HCT116 (cell line): Measurements from ENCODE around the gene CCL28. TPM values are rescaled to one million over a fixed set of nuclear protein-coding genes. Genes with fewer than 3 reads are reported as not detected.

Experiments
- ATAC-seq: fragments of 200-7000 bp; cut with Tn5 transposase; 2 replicates; pipeline ENCODE4 v1.9.1; 2020; ENCODE audit warnings: mild to moderate bottlenecking, moderate library complexity
- Bru-seq: library from RNA; stranded (reverse); fragments of 400-500 nt; gene quantifications from one replicate; lab custom pipeline; 2021; lab: Mats Ljungman, UMichigan
- BruChase-seq, 2 experiments: library from RNA; stranded (reverse); fragments of 400-500 nt; gene quantifications; one replicate each; lab custom pipeline; 2021; lab: Mats Ljungman, UMichigan
- BruUV-seq: library from RNA; stranded (reverse); fragments of 400-500 nt; replicated peaks from 2 replicates; lab custom pipeline; 2021; lab: Mats Ljungman, UMichigan
- CTCF ChIA-PET: fragments of 300-600 bp; sonication (Branson Sonifier 250); formaldehyde crosslinking; loops from one replicate; lab custom pipeline; 2021; ENCODE audit warnings: antibody characterized with exemption; lab: Charles Lee
- POLR2A ChIA-PET: fragments of 300-600, 350-600 bp; sonication (Branson Sonifier 250); formaldehyde crosslinking; loops from one replicate; lab custom pipeline; 2021; ENCODE audit warnings: antibody characterized with exemption; lab: Charles Lee
- RAD21 ChIA-PET, 2 experiments: fragments of 300-600 bp; sonication (Branson Sonifier 250); formaldehyde crosslinking; loops; one replicate each; lab custom pipeline; 2023; ENCODE audit warnings: low total read pairs in 2 of 2; ENCODE audit not compliant: uncharacterized antibody in 2 of 2, unreplicated experiment in 2 of 2, low non-redundant PET in 1 of 2; lab: Charles Lee
- DNase-seq: peaks from one replicate; pipeline ENCODE4 v3.0.0-alpha.2; 2010; ENCODE audit warnings: low read depth, low spot score
- H2AFZ ChIP-seq: fragments of 200-600 bp; shearing (Covaris generic), sonication (generic); 2 replicates; pipeline ENCODE4 v1.6.1; 2017; ENCODE audit warnings: low read depth, mixed run types, mixed read lengths, antibody characterized with exemption, low read length; ENCODE audit not compliant: poor library complexity, severe bottlenecking
- H3K27ac ChIP-seq: 2 replicates; pipeline ENCODE4 v1.5.1; 2012; ENCODE audit warnings: low read depth, low read length
- H3K27me3 ChIP-seq: fragments of 200-600 bp; sonication (generic); 2 replicates; pipeline ENCODE4 v1.6.1; 2016; ENCODE audit warnings: mixed run types, low read length, mixed read lengths; ENCODE audit not compliant: insufficient read depth
- H3K36me3 ChIP-seq, 2 experiments: fragments of 200-500 bp in 1 of 2; fragments of 200-600 bp in 1 of 2; sonication (Bioruptor generic) in 1 of 2; sonication (generic) in 1 of 2; 2 replicates each; pipeline versions ENCODE4 v1.5.1 to v1.6.1; 2014 to 2016; ENCODE audit warnings: low read length in 2 of 2, inconsistent platforms in 1 of 2, mixed read lengths in 1 of 2, mixed run types in 1 of 2; ENCODE audit not compliant: insufficient read depth in 2 of 2, control insufficient read depth in 1 of 2
- H3K4me1 ChIP-seq, 2 experiments: fragments of 200-600 bp in 1 of 2; sonication (generic) in 1 of 2; 2 replicates each; pipeline versions ENCODE4 v1.5.1 to v1.6.1; 2012 to 2017; ENCODE audit warnings: low read length in 2 of 2, inconsistent platforms in 1 of 2, mild to moderate bottlenecking in 1 of 2, mixed read lengths in 1 of 2, mixed run types in 1 of 2, moderate library complexity in 1 of 2; ENCODE audit not compliant: insufficient read depth in 2 of 2, control insufficient read depth in 1 of 2
- H3K4me2 ChIP-seq: fragments of 200-600 bp; sonication (generic); 2 replicates; pipeline ENCODE4 v1.6.1; 2017; ENCODE audit warnings: mixed run types, low read length, mixed read lengths
- H3K4me3 ChIP-seq, 2 experiments: fragments of 200-600 bp in 1 of 2; sonication (generic) in 1 of 2; replicated peaks in 1 of 2; 2 replicates each; pipeline ENCODE4 v1.5.1; 2011 to 2016; ENCODE audit warnings: low read length in 2 of 2, control low read depth in 1 of 2, low read depth in 1 of 2, mild to moderate bottlenecking in 1 of 2, mixed read lengths in 1 of 2, mixed run types in 1 of 2
- H3K79me2 ChIP-seq: fragments of 200-600 bp; sonication (generic); 2 replicates; pipeline ENCODE4 v1.6.1; 2017; ENCODE audit warnings: mild to moderate bottlenecking, mixed run types, low read length, moderate library complexity, mixed read lengths; ENCODE audit not compliant: insufficient read depth
- H3K9ac ChIP-seq: fragments of 200-600 bp; sonication (generic); 2 replicates; pipeline ENCODE4 v1.6.1; 2016; ENCODE audit warnings: low read length, mixed read lengths
- H3K9me2 ChIP-seq: fragments of 200-600 bp; sonication (generic), shearing (Covaris generic); 2 replicates; pipeline ENCODE4 v1.6.1; 2017; ENCODE audit warnings: mixed run types, mild to moderate bottlenecking, moderate library complexity; ENCODE audit not compliant: insufficient read depth
- H3K9me3 ChIP-seq, 2 experiments: fragments of 200-500 bp in 1 of 2; fragments of 200-600 bp in 1 of 2; sonication (Bioruptor generic) in 1 of 2; sonication (generic) in 1 of 2; 2 replicates each; pipeline ENCODE4 v1.6.1; 2014 to 2017; ENCODE audit warnings: low read length in 2 of 2, mixed read lengths in 2 of 2, inconsistent platforms in 1 of 2, low read depth in 1 of 2, mild to moderate bottlenecking in 1 of 2, mixed run types in 1 of 2, moderate library complexity in 1 of 2; ENCODE audit not compliant: control insufficient read depth in 1 of 2, insufficient read depth in 1 of 2
- H4K20me1 ChIP-seq: fragments of 200-600 bp; sonication (generic), shearing (Covaris generic); 2 replicates; pipeline ENCODE4 v1.6.1; 2017; ENCODE audit warnings: mixed run types, mild to moderate bottlenecking, moderate library complexity; ENCODE audit not compliant: insufficient read depth
- CBX3 ChIP-seq: IDR thresholded peaks from 2 replicates; pipeline ENCODE4 v1.6.1; 2012; ENCODE audit warnings: low read depth
- CEBPB ChIP-seq: IDR thresholded peaks from 2 replicates; pipeline ENCODE4 v1.6.1; 2012; ENCODE audit warnings: low read depth
- CTCF ChIP-seq, 3 experiments: fragments of 200-600 bp in 1 of 3; sonication (generic) in 1 of 3; IDR thresholded peaks in 2 of 3; conservative IDR thresholded peaks in 1 of 3; 2 replicates each; pipeline ENCODE4 v1.5.1; 2012 to 2017; ENCODE audit warnings: low read depth in 2 of 3, low read length in 2 of 3, antibody characterized with exemption in 1 of 3, borderline replicate concordance in 1 of 3, control low read depth in 1 of 3, mild to moderate bottlenecking in 1 of 3, mixed read lengths in 1 of 3, mixed run types in 1 of 3, moderate library complexity in 1 of 3; ENCODE audit not compliant: insufficient read depth in 1 of 3
- ELF1 ChIP-seq: IDR thresholded peaks from 2 replicates; pipeline ENCODE4 v1.6.1; 2012; ENCODE audit warnings: low read depth, borderline replicate concordance
- EZH2 ChIP-seq: fragments of 200-600 bp; sonication (generic); IDR thresholded peaks from 2 replicates; pipeline ENCODE4 v1.6.1; 2017; ENCODE audit warnings: antibody characterized with exemption, mixed run types
- FOSL1 ChIP-seq: IDR thresholded peaks from 2 replicates; pipeline ENCODE4 v1.6.1; 2012; ENCODE audit warnings: low read depth
- JUND ChIP-seq: IDR thresholded peaks from 2 replicates; pipeline ENCODE4 v1.6.1; 2012
- POLR2AphosphoS5 ChIP-seq: IDR thresholded peaks from 2 replicates; pipeline ENCODE4 v1.6.1; 2011; ENCODE audit warnings: mild to moderate bottlenecking, low read depth, low read length, moderate library complexity
- SIN3A ChIP-seq: IDR thresholded peaks from 2 replicates; pipeline ENCODE4 v1.6.1; 2012; ENCODE audit warnings: low read depth
- TCF7L2 ChIP-seq: IDR thresholded peaks from 2 replicates; pipeline ENCODE4 v1.7.0; 2011; ENCODE audit warnings: borderline replicate concordance, inconsistent platforms; ENCODE audit not compliant: insufficient read depth, insufficient read length; ENCODE audit errors: extremely low read depth
- YY1 ChIP-seq: IDR thresholded peaks from 2 replicates; pipeline ENCODE4 v1.6.1; 2011; ENCODE audit warnings: low read length, low read depth, moderate library complexity, mild to moderate bottlenecking; ENCODE audit not compliant: insufficient replicate concordance; ENCODE audit errors: extremely low read depth
- intact Hi-C: fragments of 100-400 bp; cut with micrococcal nuclease; formaldehyde crosslinking; loops from 2 replicates; pipeline ENCODE4 v1.10.0; 2022
- long read RNA-seq: library from polyadenylated mRNA; unstranded; transcript quantifications from one replicate; pipeline ENCODE4 v2.0.0, GENCODE V29; 2021; ENCODE audit not compliant: unreplicated experiment
- polyA plus RNA-seq: library from polyadenylated mRNA; unstranded; fragments of >200 nt; gene quantifications from 2 replicates; pipeline ENCODE4 v1.2.1, GENCODE V29; 2012; ENCODE audit warnings: missing spikeins
- total RNA-seq: library from RNA; stranded (reverse); gene quantifications from one replicate; pipeline ENCODE4 v1.2.1, GENCODE V29; 2021; ENCODE audit not compliant: unreplicated experiment

CCL28 gene
- 0.25 TPM for total RNA-seq
- polyA plus RNA-seq, result 0.01 and 0.04 TPM in 2 replicates
- percentile 14 among the genes with signal in this experiment for Bru-seq, nascent RNA
- percentile 11 among the genes with signal in this experiment for BruChase-seq, experiment 1, labeled RNA remaining after a 6-hour chase
- percentile 10 among the genes with signal in this experiment for BruChase-seq, experiment 2, labeled RNA remaining after a 2-hour chase
- long read RNA-seq, result 0 reads

GRCh38 chr5:43412156-43412555 lies at the start of gene CCL28:
TSS of gene CCL28 (minus strand) at chr5:43412391. CDS start at chr5:43412316, 75 bp downstream.
- Histone ChIP-seq H3K4me1 (no peaks in the 10 kb centered on the region), H3K4me3 (no peak within 1 kb of the TSS), H3K9me3 (no peaks in the 10 kb centered on the region), H3K27me3 (no peaks in the 10 kb centered on the region), H3K79me2 (no peaks in the 10 kb centered on the region), H4K20me1 (no peaks in the 10 kb centered on the region), H3K9ac (no peak within 1 kb of the TSS), H3K36me3 (no peaks in the 10 kb centered on the region), H2AFZ (no peak within 1 kb of the TSS), H3K27ac (no peak within 1 kb of the TSS), H3K4me2 (no peak within 1 kb of the TSS), H3K9me2 (no peaks in the 10 kb centered on the region)
- CTCF ChIA-PET, result interaction anchor here (1.5 kb wide), 2 partner anchors 22 to 72 kb away, joined by 7 to 9 read pairs; partner anchors contain the start of gene TMEM267
- RAD21 ChIA-PET, result no interaction called here
- ATAC-seq, result no peak
- TF ChIP-seq TCF7L2 (no peak), SIN3A (no peak), CBX3 (no peak), JUND (no peak), EZH2 (no peak), CEBPB (no peak), FOSL1 (no peak), POLR2AphosphoS5 (no peak), ELF1 (no peak), YY1 (no peak), CTCF (IDR thresholded peaks at IDR 0.05 in 2 of 3, conservative IDR thresholded peaks at IDR 0.05 in 1 of 3; ENCODE audit: borderline replicate concordance in 1 of 3, insufficient read depth in 1 of 3, low read depth in 2 of 3, low read length in 2 of 3) (no peak)
- POLR2A ChIA-PET, result interaction anchor here (0.6 kb wide), 1 partner anchor 440 kb away, joined by 3 read pairs; no protein-coding TSS in a partner anchor
- intact Hi-C loops, result no loop called here
- no TSS peak for BruUV-seq
- no peak for DNase-seq
